ENCODE measurements around the gene MORN4. TPM values are rescaled to one million over a fixed set of nuclear protein-coding genes. Genes with fewer than 3 reads are reported as not detected.

MORN4 gene
- total and polyA plus RNA-seq, 4 donors: 4.1 to 16.1 (median 7.0) TPM

GRCh38 chr10:97648562-97649404, 15.5 kb upstream of the MORN4 start:
- Histone ChIP-seq H3K4me3 (no peak overlapping the region), H3K9ac (ENCODE audit: insufficient read depth in 1 of 2, low read length in 2 of 2) (no peak overlapping the region), H3K9me3 (ENCODE audit: control insufficient read depth in 4 of 4, insufficient read depth in 3 of 4, low read length in 3 of 4) (no peaks in the 10 kb centered on the region), H3K36me3 (ENCODE audit: control insufficient read depth in 4 of 4, insufficient read depth in 4 of 4, low read length in 4 of 4) (peaks cover 19 to 22% (median 21%) of the 10 kb centered on the region in 4 donors), H3K27ac (ENCODE audit: low read depth in 1 of 2, low read length in 1 of 2) (peak overlapping the region; percentile 40 to 92), H3K4me1 (ENCODE audit: control insufficient read depth in 5 of 5, insufficient read depth in 5 of 5, low read length in 5 of 5) (peaks cover 0 to 15% (median 0%) of the 10 kb centered on the region in 5 donors), H3K27me3 (ENCODE audit: control insufficient read depth in 3 of 3, insufficient read depth in 3 of 3, low read length in 2 of 3) (no peaks in the 10 kb centered on the region)
- DNase-seq (peak in 1 of 3 donors; percentile 14), ATAC-seq (ENCODE audit: insufficient read depth, low FRiP score) (peak; percentile 76)
- TF ChIP-seq CTCF (IDR thresholded peaks at IDR 0.05; ENCODE audit: control extremely low read depth, extremely low read depth): no peak
- 75 to 83% methylated on average over 5 of the region's 5 CpGs for WGBS, 2 donors

- no peaks in the 10 kb centered on the region for H3K27me3 ChIP-seq (ENCODE audit: control insufficient read depth in 3 of 3, insufficient read depth in 3 of 3, low read length in 2 of 3)
- H3K27ac ChIP-seq (ENCODE audit: low read depth in 1 of 2, low read length in 1 of 2): peak overlapping the region in 1 of 2 donors; percentile 63
- no peak overlapping the region for H3K9ac ChIP-seq (ENCODE audit: insufficient read depth in 1 of 2, low read length in 2 of 2)
- 67 to 89% methylated on average over 1 of the region's 1 CpG for WGBS, 2 donors
- peaks cover 0 to 18% (median 0%) of the 10 kb centered on the region in 5 donors for H3K4me1 ChIP-seq (ENCODE audit: control insufficient read depth in 5 of 5, insufficient read depth in 5 of 5, low read length in 5 of 5)
- no peaks in the 10 kb centered on the region for H3K9me3 ChIP-seq (ENCODE audit: control insufficient read depth in 4 of 4, insufficient read depth in 3 of 4, low read length in 3 of 4)
- H3K36me3 ChIP-seq (ENCODE audit: control insufficient read depth in 4 of 4, insufficient read depth in 4 of 4, low read length in 4 of 4): peaks cover 20 to 23% (median 20%) of the 10 kb centered on the region in 4 donors
- peak; percentile 27 for ATAC-seq (ENCODE audit: insufficient read depth, low FRiP score)
- DNase-seq: no peak
- TF ChIP-seq CTCF (IDR thresholded peaks at IDR 0.05; ENCODE audit: control extremely low read depth, extremely low read depth): no peak
- no peak overlapping the region for H3K4me3 ChIP-seq
Observed at GRCh38 chr10:97647556-97647955, 14.3 kb upstream of the MORN4 start.

- no peaks in the 10 kb centered on the region for H3K9me3 ChIP-seq (ENCODE audit: control insufficient read depth in 4 of 4, insufficient read depth in 3 of 4, low read length in 3 of 4)
- H3K4me3 ChIP-seq: no peak overlapping the region
- ATAC-seq (ENCODE audit: insufficient read depth, low FRiP score) (no peak), DNase-seq (no peak)
- no peak for TF ChIP-seq CTCF (IDR thresholded peaks at IDR 0.05; ENCODE audit: control extremely low read depth, extremely low read depth)
- peaks cover 3 to 13% (median 12%) of the 10 kb centered on the region in 4 donors for H3K36me3 ChIP-seq (ENCODE audit: control insufficient read depth in 4 of 4, insufficient read depth in 4 of 4, low read length in 4 of 4)
- no peak overlapping the region for H3K9ac ChIP-seq (ENCODE audit: insufficient read depth in 1 of 2, low read length in 2 of 2)
- no peaks in the 10 kb centered on the region for H3K27me3 ChIP-seq (ENCODE audit: control insufficient read depth in 3 of 3, insufficient read depth in 3 of 3, low read length in 2 of 3)
- WGBS, 2 donors: 95 to 97% methylated on average over 4 of the region's 4 CpGs
- no peak overlapping the region for H3K27ac ChIP-seq (ENCODE audit: low read depth in 1 of 2, low read length in 1 of 2)
- H3K4me1 ChIP-seq (ENCODE audit: control insufficient read depth in 5 of 5, insufficient read depth in 5 of 5, low read length in 5 of 5): peaks cover 0 to 28% (median 9%) of the 10 kb centered on the region in 5 donors
Observed at GRCh38 chr10:97644936-97645335, 11.6 kb upstream of the MORN4 start.

Data from lung (tissue), 12 donors.